Myometrial cell (primary cell): ENCODE data around the gene PON2. TPM values are rescaled to one million over a fixed set of nuclear protein-coding genes. Genes with fewer than 3 reads are reported as not detected.

Experiments used
- total RNA-seq: library from RNA; depleted of rRNA; stranded (reverse); fragments of >200 nt; gene quantifications from 2 replicates; pipeline ENCODE4 v1.2.3, GENCODE V29; 2015

The PON2 gene
- total RNA-seq = 80.4 and 87.4 TPM in 2 replicates

DNA sequence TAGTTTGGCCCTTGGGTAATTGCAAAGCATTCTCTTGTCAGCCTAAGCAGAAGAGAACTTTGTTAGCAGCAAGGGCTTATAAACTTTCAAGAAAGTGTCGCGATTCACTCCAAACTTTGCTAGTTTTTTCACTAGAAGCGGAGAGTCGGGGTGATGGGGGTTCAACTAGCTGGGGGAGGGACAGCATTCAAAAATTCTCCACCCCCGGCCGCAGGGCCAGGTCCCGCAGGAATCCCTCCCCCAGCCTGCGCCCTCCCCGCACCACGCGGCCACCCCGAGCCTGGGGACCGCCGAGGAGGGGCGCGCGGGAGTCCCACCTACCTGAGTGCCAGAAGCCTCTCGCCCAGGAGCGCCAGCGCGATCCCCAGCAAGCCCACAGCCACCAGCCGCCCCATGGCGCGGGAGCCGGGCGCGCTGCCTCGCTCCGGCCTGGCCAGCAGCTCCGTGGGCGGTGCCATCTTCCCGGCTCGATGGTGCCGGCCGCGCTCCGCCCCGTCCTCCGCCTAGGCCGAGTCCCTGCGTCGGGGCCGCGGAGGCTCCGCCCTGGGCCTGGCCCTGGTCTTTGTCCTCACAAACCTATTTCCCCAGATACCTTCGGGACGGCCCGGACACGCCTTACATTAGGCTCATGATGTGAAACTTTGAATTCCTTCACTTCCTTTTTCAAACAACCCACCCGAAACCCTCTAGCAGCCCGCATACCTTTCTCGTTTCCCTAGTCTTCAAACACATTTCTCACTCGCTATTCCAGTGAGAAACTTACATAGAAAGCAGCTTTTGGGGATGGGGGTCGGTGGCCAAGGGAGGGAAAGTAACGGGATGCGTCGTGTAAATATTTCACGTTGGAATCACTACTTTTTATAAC lies at the start of gene PON2:
Gene PON2 (minus strand): TSS at position 472 of the 865 bp plus-strand sequence. CDS start 77 bp downstream, at position 395.

DNA sequence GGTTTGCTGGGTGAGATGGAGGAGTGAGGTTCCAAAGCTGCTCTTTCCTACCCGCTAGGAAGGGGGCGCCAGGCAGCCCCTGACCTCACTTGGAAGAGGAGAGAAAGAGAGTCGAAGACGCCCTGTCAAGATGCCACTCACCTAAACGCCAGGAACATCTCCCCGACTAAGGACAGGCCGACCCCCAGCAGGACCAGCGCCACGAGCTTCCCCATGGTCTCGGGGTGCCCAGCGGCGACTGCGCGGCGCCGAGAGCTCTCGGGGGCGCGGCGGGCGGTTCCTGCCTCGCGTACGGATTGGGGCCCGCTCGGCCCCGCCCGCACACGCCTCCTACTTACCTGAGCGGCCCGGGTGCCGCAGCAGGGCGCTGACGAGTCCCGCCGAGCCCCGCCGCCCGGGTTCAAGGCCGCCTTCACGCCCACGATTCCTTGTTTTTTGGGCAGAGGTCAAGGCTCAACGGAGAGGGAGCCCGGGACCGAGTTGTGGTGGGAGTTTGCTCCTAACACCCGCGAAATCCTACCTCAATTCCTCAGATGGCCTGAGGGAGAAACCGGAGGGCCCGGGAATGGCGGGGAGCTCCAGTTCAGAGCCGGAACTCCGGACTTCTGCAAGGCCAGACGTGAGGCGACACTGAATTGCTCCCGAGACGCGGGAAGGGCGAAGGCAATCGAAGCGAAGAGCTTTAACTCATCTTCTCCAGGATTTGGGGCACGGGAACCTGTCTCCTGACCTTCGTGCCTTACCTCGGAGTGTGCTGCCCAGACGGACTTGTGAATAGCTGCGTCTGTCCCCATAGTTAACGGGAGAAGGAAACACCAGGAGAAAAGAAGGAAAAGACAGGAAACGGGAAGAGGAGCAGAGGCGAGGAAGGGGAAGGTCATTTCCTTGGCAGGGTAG lies 38.4 kb downstream of the PON2 start, which contains the start of gene PON3:
Gene PON3 (minus strand): TSS at position 240 of the 897 bp plus-strand sequence. CDS start 25 bp downstream, at position 215.

Other genes with a start within 250 kb of the PON2 start
- not detected in 2 replicates for gene PON1, start 110.5 kb downstream of the PON2 start, total RNA-seq
- gene PON3, start 38.7 kb downstream of the PON2 start, total RNA-seq = not detected in 2 replicates
- not detected in 2 replicates for gene ASB4, start 50.9 kb upstream of the PON2 start, total RNA-seq
- gene PDK4, start 161.5 kb upstream of the PON2 start, total RNA-seq = under 0.01 and 0.29 TPM in 2 replicates